AG09309 (cell line): ENCODE measurements around the gene FMN2.

Experiments
- DNase-seq: peaks from one replicate; pipeline ENCODE4 v3.0.0-alpha.2; 2010; ENCODE audit warnings: low read depth
- H3K4me3 ChIP-seq: 2 replicates; pipeline ENCODE4 v1.5.1; 2011; ENCODE audit warnings: mild to moderate bottlenecking, low read depth, low read length, moderate library complexity; ENCODE audit not compliant: control insufficient read depth
- CTCF ChIP-seq: IDR thresholded peaks from 2 replicates; pipeline ENCODE4 v1.5.1; 2011; ENCODE audit warnings: mild to moderate bottlenecking, low read depth, low read length, inconsistent platforms; ENCODE audit not compliant: insufficient read depth, control insufficient read depth; ENCODE audit errors: missing control alignments

FMN2 gene

GRCh38 chr1:240111558-240111957 is 19.9 kb downstream of the FMN2 start:
- DNase-seq: no peak
- no peak for TF ChIP-seq CTCF
- H3K4me3 ChIP-seq: no peak overlapping the region

GRCh38 chr1:240114222-240114621 is 22.5 kb downstream of the FMN2 start:
- no peak for TF ChIP-seq CTCF
- no peak overlapping the region for H3K4me3 ChIP-seq
- no peak for DNase-seq

GRCh38 chr1:240115831-240116230 is 24.1 kb downstream of the FMN2 start:
- DNase-seq: no peak
- no peak for TF ChIP-seq CTCF

GRCh38 chr1:240116831-240117769 is 25.4 kb downstream of the FMN2 start:
- H3K4me3 ChIP-seq: no peak overlapping the region
- DNase-seq: no peak
- TF ChIP-seq CTCF: no peak

More at GRCh38 chr1:240115831-240116230, 24.1 kb downstream of the FMN2 start:
- H3K4me3 ChIP-seq: no peak overlapping the region

- TF ChIP-seq CTCF: no peak
- no peak for DNase-seq
- no peak overlapping the region for H3K4me3 ChIP-seq
Observed at GRCh38 chr1:240117930-240118329, 26.2 kb downstream of the FMN2 start.

- no peak for TF ChIP-seq CTCF
- no peak for DNase-seq
- no peak overlapping the region for H3K4me3 ChIP-seq
Observed at GRCh38 chr1:240122639-240123613, 31.2 kb downstream of the FMN2 start.
